ENCODE results near the gene SMAD1. TPM values are rescaled to one million over a fixed set of nuclear protein-coding genes. Genes with fewer than 3 reads are reported as not detected.

The SMAD1 gene
- total RNA-seq, 1 experiment from 2014 or later, result 15.4 TPM

DNA sequence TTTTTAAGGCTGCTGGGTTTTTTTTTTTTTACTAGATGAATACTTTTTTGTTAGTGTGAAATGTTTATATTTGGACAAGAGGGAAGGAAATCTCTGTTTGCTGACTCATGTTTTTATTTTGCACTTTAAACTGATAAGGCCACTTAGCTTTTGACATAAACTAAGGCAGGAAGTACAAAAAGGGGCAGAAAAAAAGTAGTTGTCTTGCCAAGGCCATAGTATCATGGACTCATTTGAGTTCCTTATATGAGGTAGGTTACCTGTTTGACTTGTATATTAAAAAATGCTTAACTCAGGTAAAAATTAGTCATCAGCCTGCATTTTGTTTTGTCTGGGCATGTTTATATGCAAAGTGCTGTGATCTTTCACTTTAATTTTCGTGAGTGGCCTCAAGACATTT is 26.0 kb downstream of the SMAD1 start (continued):
- TF ChIP-seq IRF2 (CRISPR knock-in tag; IDR thresholded peaks at IDR 0.05; ENCODE audit: borderline replicate concordance, low read depth) (no peak), SOX15 (CRISPR knock-in tag; IDR thresholded peaks at IDR 0.05) (no peak), GRHL2 (CRISPR knock-in tag; IDR thresholded peaks at IDR 0.05; ENCODE audit: insufficient replicate concordance, severe bottlenecking) (no peak), ZNF121 (CRISPR knock-in tag; IDR thresholded peaks at IDR 0.05) (no peak), TEAD4 (CRISPR knock-in tag; IDR thresholded peaks at IDR 0.05) (no peak), TEAD1 (CRISPR knock-in tag; IDR thresholded peaks at IDR 0.05) (no peak), OVOL2 (CRISPR knock-in tag; IDR thresholded peaks at IDR 0.05; ENCODE audit: borderline replicate concordance) (no peak)
- TF ChIP-seq, protein P1, sequence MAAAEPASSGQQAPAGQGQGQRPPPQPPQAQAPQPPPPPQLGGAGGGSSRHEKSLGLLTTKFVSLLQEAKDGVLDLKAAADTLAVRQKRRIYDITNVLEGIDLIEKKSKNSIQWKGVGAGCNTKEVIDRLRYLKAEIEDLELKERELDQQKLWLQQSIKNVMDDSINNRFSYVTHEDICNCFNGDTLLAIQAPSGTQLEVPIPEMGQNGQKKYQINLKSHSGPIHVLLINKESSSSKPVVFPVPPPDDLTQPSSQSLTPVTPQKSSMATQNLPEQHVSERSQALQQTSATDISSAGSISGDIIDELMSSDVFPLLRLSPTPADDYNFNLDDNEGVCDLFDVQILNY (CRISPR knock-in tag; IDR thresholded peaks at IDR 0.05), result no peak

DNA sequence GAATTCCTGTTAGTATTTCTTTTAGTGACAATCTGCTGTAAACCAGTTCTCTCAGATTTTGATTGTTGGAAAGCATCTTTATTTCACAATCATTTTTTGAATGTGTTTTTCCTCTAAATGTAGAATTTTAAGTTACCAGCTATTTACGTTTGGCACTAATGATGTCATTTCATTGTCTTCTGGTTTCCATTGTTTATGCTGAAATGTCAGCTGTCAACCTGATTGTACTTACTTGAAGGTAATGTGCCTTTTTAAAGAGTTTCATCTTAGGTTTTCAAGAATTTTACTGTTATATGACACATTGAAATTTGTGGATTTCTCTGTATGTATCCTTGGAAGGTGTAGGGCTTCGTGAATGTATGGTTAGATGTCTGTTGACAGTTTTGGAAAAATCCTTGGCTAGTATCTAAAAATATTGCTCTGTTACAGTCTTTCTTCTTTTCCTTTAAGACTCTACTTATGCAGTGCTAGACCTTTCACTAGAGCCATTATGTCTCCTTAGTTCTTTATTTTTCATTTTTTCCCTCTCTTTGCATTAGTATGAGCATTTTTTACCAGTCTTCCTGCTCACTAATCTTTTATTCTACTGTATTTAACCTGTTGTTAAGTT is 30.4 kb downstream of the SMAD1 start:
- H3K27ac Mint-ChIP-seq, result no peak overlapping the region
- peaks cover 18% of the 10 kb centered on the region for H3K36me3 Mint-ChIP-seq
- peaks cover 41% of the 10 kb centered on the region for H3K4me1 Mint-ChIP-seq
- ATAC-seq (no peak), DNase-seq (ENCODE audit: low spot score) (no peak)
- peaks cover 22% of the 10 kb centered on the region for H3K9me3 Mint-ChIP-seq
- TF ChIP-seq ZNF219 (CRISPR knock-in tag; IDR thresholded peaks at IDR 0.05; ENCODE audit: borderline replicate concordance), result no peak
- TF ChIP-seq, protein P2, sequence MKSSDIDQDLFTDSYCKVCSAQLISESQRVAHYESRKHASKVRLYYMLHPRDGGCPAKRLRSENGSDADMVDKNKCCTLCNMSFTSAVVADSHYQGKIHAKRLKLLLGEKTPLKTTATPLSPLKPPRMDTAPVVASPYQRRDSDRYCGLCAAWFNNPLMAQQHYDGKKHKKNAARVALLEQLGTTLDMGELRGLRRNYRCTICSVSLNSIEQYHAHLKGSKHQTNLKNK (CRISPR knock-in tag; IDR thresholded peaks at IDR 0.05), result no peak
- no peak for TF ChIP-seq TP53 (CRISPR knock-in tag; IDR thresholded peaks at IDR 0.05)
- TF ChIP-seq PRRX2 (CRISPR knock-in tag; IDR thresholded peaks at IDR 0.05), result no peak
- TF ChIP-seq ZNF317 (CRISPR knock-in tag; IDR thresholded peaks at IDR 0.05; ENCODE audit: borderline replicate concordance, low read depth), result peak; percentile 100
- no peaks in the 10 kb centered on the region for H3K27me3 Mint-ChIP-seq (ENCODE audit: low read depth)
- H3K4me3 Mint-ChIP-seq, result no peak overlapping the region
- POLR2A ChIA-PET, result no interaction called here
- CTCF ChIA-PET, result no interaction called here

GRCh38 chr4:145513020-145513621 is 31.5 kb downstream of the SMAD1 start:
- ATAC-seq, result peak; percentile 85
- Mint-ChIP-seq H3K9me3 (peaks cover 22% of the 10 kb centered on the region), H3K4me3 (no peak overlapping the region), H3K36me3 (peaks cover 18% of the 10 kb centered on the region), H3K4me1 (peaks cover 35% of the 10 kb centered on the region), H3K27ac (no peak overlapping the region), H3K27me3 (ENCODE audit: low read depth) (no peaks in the 10 kb centered on the region)
- POLR2A ChIA-PET, result no interaction called here
- CTCF ChIA-PET, result no interaction called here
- TF ChIP-seq GABPB1 (CRISPR knock-in tag; IDR thresholded peaks at IDR 0.05), result peak; percentile 42; the same call in 1 of the 2 replicates
- no peak for TF ChIP-seq ERG (CRISPR knock-in tag; IDR thresholded peaks at IDR 0.05)
- no peak for DNase-seq (ENCODE audit: low spot score)

- no peak overlapping the region for H3K4me3 Mint-ChIP-seq
- no peaks in the 10 kb centered on the region for H3K9me3 Mint-ChIP-seq
- H3K27me3 Mint-ChIP-seq (ENCODE audit: low read depth), result no peaks in the 10 kb centered on the region
- 0 out of 2 replicates have a peak overlapping the region, but pooled peaks have one; percentile 7 for H3K27ac Mint-ChIP-seq
- no peak for DNase-seq (ENCODE audit: low spot score)
- no peak for ATAC-seq
- ChIA-PET POLR2A (no interaction called here), CTCF (no interaction called here)
- peaks cover 20% of the 10 kb centered on the region for H3K4me1 Mint-ChIP-seq
- no peaks in the 10 kb centered on the region for H3K36me3 Mint-ChIP-seq
- TF ChIP-seq, protein P3, sequence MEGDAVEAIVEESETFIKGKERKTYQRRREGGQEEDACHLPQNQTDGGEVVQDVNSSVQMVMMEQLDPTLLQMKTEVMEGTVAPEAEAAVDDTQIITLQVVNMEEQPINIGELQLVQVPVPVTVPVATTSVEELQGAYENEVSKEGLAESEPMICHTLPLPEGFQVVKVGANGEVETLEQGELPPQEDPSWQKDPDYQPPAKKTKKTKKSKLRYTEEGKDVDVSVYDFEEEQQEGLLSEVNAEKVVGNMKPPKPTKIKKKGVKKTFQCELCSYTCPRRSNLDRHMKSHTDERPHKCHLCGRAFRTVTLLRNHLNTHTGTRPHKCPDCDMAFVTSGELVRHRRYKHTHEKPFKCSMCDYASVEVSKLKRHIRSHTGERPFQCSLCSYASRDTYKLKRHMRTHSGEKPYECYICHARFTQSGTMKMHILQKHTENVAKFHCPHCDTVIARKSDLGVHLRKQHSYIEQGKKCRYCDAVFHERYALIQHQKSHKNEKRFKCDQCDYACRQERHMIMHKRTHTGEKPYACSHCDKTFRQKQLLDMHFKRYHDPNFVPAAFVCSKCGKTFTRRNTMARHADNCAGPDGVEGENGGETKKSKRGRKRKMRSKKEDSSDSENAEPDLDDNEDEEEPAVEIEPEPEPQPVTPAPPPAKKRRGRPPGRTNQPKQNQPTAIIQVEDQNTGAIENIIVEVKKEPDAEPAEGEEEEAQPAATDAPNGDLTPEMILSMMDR (IDR thresholded peaks at IDR 0.05), result no peak
- TF ChIP-seq GABPB1 (CRISPR knock-in tag; IDR thresholded peaks at IDR 0.05) (no peak), TCF7 (CRISPR knock-in tag; IDR thresholded peaks at IDR 0.05; ENCODE audit: low read depth) (no peak)
- TF ChIP-seq, protein P4, sequence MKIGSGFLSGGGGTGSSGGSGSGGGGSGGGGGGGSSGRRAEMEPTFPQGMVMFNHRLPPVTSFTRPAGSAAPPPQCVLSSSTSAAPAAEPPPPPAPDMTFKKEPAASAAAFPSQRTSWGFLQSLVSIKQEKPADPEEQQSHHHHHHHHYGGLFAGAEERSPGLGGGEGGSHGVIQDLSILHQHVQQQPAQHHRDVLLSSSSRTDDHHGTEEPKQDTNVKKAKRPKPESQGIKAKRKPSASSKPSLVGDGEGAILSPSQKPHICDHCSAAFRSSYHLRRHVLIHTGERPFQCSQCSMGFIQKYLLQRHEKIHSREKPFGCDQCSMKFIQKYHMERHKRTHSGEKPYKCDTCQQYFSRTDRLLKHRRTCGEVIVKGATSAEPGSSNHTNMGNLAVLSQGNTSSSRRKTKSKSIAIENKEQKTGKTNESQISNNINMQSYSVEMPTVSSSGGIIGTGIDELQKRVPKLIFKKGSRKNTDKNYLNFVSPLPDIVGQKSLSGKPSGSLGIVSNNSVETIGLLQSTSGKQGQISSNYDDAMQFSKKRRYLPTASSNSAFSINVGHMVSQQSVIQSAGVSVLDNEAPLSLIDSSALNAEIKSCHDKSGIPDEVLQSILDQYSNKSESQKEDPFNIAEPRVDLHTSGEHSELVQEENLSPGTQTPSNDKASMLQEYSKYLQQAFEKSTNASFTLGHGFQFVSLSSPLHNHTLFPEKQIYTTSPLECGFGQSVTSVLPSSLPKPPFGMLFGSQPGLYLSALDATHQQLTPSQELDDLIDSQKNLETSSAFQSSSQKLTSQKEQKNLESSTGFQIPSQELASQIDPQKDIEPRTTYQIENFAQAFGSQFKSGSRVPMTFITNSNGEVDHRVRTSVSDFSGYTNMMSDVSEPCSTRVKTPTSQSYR (CRISPR knock-in tag; IDR thresholded peaks at IDR 0.05), result no peak
- TF ChIP-seq, protein P5, sequence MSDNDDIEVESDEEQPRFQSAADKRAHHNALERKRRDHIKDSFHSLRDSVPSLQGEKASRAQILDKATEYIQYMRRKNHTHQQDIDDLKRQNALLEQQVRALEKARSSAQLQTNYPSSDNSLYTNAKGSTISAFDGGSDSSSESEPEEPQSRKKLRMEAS (CRISPR knock-in tag; IDR thresholded peaks at IDR 0.05), result no peak
Observed at GRCh38 chr4:145520172-145520571, 38.5 kb downstream of the SMAD1 start.
